Fibroblast of villous mesenchyme (primary cell): Measurements from ENCODE around the gene SLC8A1. TPM values are rescaled to one million over a fixed set of nuclear protein-coding genes. Genes with fewer than 3 reads are reported as not detected.

Source experiments
- DNase-seq: peaks from one replicate; pipeline ENCODE4 v3.0.0-alpha.2; 2010; ENCODE audit warnings: low read depth
- H3K4me3 ChIP-seq: 2 replicates; pipeline ENCODE4 v1.5.1; 2011; ENCODE audit warnings: low read depth, mild to moderate bottlenecking, low read length
- total RNA-seq: library from RNA; depleted of rRNA; stranded (reverse); fragments of >200 nt; gene quantifications from 2 replicates; pipeline ENCODE4 v1.2.3, GENCODE V29; 2012
- TF ChIP-seq, protein P1 (sequence below): IDR thresholded peaks from 2 replicates; pipeline ENCODE4 v1.5.1; 2012; ENCODE audit warnings: low read depth, mild to moderate bottlenecking, low read length; ENCODE audit not compliant: insufficient read depth

SLC8A1 gene
- total RNA-seq, 1 donor: 98.9 TPM

DNA sequence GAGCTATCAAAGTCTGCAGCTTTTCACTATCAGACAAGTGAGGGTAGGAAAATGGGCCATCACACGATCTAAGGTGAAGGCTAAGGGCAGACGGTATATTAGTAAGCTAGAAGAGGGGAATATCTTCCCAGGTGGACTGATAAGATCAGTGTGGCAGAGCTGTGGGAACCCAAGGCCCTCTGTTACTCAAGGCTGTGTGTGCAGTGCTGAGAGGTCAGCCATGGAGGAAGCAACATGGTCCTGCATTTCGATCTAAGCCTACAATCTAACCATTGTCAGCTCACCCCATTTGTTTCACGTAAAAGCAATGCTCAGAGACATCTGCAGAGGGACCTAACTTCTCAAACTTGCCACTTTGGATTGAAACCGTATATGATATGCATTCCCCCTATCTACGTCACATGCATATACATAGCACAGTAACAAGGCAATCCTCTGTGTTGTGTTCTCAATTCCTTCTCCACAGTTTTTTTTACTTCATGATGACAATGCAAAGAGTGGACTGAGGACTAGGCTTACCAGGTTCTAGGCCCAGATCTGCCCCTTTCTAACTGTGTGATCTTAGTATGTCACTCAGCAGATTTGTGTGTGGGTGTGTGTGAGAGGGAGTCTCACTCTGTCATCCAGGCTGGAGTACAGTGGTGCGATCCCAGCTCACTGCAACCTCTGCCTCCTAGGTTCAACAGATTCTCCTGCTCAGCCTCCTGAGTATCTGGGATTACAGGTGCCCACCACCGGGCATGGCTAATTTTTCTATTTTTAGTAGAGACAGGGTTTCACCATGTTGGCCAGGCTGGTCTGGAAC lies 45.2 kb downstream of the SLC8A1 start:
- H3K4me3 ChIP-seq: no peak overlapping the region
- TF ChIP-seq, protein P1, sequence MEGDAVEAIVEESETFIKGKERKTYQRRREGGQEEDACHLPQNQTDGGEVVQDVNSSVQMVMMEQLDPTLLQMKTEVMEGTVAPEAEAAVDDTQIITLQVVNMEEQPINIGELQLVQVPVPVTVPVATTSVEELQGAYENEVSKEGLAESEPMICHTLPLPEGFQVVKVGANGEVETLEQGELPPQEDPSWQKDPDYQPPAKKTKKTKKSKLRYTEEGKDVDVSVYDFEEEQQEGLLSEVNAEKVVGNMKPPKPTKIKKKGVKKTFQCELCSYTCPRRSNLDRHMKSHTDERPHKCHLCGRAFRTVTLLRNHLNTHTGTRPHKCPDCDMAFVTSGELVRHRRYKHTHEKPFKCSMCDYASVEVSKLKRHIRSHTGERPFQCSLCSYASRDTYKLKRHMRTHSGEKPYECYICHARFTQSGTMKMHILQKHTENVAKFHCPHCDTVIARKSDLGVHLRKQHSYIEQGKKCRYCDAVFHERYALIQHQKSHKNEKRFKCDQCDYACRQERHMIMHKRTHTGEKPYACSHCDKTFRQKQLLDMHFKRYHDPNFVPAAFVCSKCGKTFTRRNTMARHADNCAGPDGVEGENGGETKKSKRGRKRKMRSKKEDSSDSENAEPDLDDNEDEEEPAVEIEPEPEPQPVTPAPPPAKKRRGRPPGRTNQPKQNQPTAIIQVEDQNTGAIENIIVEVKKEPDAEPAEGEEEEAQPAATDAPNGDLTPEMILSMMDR: no peak
- DNase-seq: no peak

DNA sequence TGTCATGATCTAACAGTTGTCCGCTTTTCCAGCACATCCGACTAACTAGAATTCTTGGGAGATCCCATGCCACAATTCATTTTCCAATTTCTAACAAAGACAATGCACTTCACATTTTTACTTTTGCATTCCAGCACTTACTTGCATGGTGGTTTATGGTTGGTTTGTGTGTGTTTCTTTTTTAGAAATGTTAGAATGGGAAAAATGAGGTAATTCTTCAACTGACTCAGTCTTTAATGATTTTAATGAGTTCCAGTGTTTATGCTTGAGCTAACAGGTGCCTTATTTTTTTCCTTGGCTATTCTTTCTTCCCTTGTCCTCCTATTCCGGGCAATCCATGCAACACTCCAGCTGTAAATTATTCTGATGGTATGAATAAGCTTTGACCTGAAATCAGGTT lies 46.4 kb downstream of the SLC8A1 start:
- no peak overlapping the region for H3K4me3 ChIP-seq

DNA sequence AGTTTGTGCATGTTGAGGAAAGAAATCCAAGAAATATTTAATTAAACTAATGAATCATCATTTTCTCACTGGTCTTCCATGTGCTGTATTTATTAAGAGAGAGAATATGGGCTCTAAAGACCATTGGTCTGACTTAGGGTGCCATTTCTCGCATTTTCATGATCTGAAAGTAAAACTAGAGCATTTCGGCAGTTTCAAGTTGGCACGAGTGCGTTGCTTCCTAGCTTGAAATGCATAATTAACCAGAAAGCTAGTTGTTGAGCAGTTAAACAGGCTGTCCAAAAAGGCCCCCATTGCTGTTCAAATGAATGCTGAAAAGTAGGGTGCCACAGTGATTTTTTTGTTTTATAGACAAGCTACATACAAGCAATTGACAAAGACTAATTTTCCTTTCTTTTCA lies 47.4 kb downstream of the SLC8A1 start:
- no peak overlapping the region for H3K4me3 ChIP-seq
- TF ChIP-seq, protein P1: no peak
- no peak for DNase-seq

More for the DNA sequence above, 46.4 kb downstream of the SLC8A1 start:
- DNase-seq: no peak
- TF ChIP-seq, protein P1: no peak

DNA sequence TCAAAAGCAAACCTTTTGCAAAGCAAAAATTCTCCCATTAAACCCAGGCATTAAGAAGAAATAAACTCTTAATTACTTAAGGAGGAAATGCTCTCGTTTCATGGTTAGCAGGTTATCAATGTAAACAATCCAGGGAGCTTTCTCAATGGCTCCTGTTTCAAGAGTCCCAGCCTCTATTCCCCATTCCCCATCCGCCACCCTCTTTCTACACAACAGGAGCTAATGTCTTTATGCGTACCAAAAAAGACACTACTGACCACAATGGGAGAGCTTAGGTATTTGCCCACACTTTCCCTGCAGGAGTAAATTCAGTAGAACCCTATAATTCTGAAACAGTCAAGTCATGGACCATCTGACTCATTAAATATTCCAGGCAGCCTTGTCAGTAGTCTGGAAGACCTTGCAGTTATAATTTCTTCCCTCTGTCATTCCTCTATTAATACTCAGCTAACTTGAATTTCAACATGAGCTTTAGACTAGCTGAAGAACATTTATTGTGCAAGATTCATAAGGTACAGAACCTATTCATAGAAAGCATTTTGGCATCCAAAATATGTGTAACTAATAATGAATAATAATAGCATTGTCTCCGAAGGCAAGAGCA lies 48.6 kb downstream of the SLC8A1 start:
- TF ChIP-seq, protein P1: no peak
- peak; percentile 60 for DNase-seq
- no peak overlapping the region for H3K4me3 ChIP-seq

DNA sequence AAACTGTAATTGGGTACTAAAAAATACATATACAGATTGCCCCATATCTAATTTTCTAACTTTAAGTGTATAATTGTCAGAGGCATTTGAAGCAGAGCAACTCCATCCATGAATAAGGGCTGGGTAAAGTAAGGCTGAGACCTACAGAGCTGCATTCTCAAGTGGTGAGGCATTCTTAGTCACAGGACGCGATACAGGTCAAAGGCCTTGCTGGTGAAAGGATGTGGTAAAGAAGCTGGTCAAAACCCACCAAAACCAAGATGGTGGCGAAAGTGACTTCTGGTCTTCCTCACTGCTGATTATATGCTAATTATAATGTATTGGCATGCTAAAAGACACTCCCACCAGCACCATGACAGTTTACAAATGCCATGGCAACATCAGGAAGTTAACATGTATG lies 50.0 kb downstream of the SLC8A1 start:
- no peak overlapping the region for H3K4me3 ChIP-seq
- TF ChIP-seq, protein P1: no peak
- peak; percentile 69 for DNase-seq

- TF ChIP-seq, protein P1: no peak
- DNase-seq: no peak
- no peak overlapping the region for H3K4me3 ChIP-seq
These were observed 51.4 kb downstream of the SLC8A1 start for GRCh38 chr2:40400336-40400953.
